HG03025 (cell line): ENCODE results near the gene ERBB4.
"Not testable (repeated sequence)": the region's sequence is repeated elsewhere in the genome, so short reads cannot be mapped to it uniquely, and the experiment has no call there.

Experiments used
- ATAC-seq: cut with Tn5 transposase; IDR thresholded peaks from one replicate; pipeline ENCODE4 v1.9.1; 2021; ENCODE audit warnings: mild to moderate bottlenecking, moderate library complexity; ENCODE audit not compliant: unreplicated experiment, low FRiP score

The ERBB4 gene

GRCh38 chr2:212237350-212238095 lies 301.1 kb downstream of the ERBB4 start:
- no peak for ATAC-seq

GRCh38 chr2:212228743-212229171 lies 309.8 kb downstream of the ERBB4 start:
- ATAC-seq, result no peak

- ATAC-seq, result no peak
These were observed 310.8 kb downstream of the ERBB4 start for GRCh38 chr2:212227755-212228154.

GRCh38 chr2:212226114-212226513 lies 312.5 kb downstream of the ERBB4 start:
- no peak for ATAC-seq

- no peak for ATAC-seq
These were observed 314.9 kb downstream of the ERBB4 start for GRCh38 chr2:212223696-212224095.

- ATAC-seq, result no peak
These were observed 325.4 kb downstream of the ERBB4 start for GRCh38 chr2:212213191-212213590.

DNA sequence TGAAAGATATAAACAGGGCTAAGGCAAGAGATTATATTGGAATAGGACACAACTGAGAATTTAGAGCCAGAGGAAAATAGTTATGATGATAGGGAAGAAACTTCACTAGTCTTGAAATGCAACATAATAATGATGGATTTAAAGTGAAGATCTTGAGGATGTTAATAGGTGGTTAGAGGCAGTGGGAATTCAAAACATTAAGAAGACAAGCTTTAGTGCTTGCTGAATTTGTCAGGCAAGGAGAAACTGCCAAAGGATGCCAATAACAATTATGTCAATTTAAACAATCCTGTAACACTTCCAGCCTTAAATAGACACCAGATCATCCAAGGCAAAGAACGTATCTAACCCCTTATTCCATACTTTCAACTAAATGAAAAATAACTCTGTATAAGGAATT lies 330.1 kb downstream of the ERBB4 start:
- ATAC-seq, result no peak

DNA sequence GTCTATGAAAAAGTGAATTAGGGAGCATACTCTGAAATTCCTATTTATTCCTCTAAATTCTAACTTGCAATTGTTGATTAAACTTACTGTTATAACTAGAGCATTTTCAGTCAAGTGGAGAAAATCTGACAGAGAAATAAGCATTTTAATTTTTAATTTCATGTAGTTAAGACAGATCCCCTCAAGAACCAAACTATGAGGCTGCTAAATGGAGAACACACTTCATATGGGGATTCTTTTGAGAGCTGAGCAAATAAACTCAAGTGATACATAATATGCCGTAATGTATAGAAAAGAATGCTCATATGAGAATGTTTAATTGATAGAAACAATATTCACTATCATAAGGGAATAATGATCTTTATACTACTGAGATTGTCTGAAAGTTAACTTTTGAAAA lies 340.8 kb downstream of the ERBB4 start:
- ATAC-seq, result no peak

DNA sequence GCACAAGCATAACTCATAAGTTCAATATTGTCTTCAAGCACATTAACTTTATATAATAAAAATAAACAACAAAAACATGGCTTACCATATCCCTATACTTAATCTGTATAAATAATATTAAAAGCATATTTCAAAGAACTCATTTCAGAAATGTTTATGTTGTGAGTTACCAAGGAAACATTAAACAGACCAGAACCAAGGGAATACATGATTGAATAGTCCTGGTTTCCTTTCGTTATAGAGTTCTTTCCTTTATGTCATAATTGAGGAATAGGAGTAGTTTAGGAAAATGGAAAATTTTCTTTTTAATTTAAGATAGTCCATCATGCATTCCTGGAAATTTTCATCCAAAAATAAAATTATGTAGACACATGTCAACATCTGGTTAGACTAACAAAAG lies 343.0 kb downstream of the ERBB4 start:
- ATAC-seq, result no peak

DNA sequence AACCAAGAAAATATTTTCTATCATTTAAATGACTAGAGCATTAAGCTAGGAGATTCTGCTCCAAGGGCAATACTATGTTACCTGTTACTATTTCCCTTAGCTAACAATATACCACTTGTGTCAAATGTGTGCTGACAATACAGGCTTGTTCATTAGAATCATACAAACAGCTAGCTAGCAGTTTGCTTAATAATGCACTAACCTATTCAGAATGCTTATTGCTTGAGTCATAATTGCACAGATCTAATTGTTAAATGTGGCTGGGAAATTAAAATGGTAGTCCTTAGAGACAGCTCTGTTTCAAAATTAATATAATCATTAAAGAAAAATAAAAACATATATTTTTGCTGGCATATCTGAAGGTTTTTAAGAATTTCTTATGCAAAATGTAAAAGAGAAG lies 344.2 kb downstream of the ERBB4 start:
- no peak for ATAC-seq

- no peak for ATAC-seq
These were observed 344.8 kb downstream of the ERBB4 start for GRCh38 chr2:212193803-212194202.

DNA sequence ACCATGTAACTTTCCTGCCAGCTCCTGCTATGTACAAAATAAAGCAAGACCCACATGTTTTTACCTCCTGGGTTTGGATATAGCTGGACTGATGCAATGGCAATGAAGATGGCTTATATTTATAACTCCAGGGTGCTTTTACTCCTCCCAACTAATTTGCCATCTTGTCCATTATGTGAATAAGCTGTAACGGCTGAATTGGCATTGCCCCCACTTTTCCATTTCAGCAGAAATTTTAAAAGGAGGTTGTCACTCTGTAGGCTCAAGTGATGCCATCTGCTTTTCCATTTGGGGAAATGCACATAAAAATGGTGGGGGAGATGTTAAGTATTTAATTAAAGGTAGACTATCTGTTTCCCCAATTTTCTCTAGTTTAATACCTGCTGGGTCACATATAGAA lies 345.5 kb downstream of the ERBB4 start:
- no peak for ATAC-seq

GRCh38 chr2:212191438-212191837 lies 347.2 kb downstream of the ERBB4 start:
- ATAC-seq, result not testable (repeated sequence)

- no peak for ATAC-seq
These were observed 352.4 kb downstream of the ERBB4 start for GRCh38 chr2:212186166-212186565.

DNA sequence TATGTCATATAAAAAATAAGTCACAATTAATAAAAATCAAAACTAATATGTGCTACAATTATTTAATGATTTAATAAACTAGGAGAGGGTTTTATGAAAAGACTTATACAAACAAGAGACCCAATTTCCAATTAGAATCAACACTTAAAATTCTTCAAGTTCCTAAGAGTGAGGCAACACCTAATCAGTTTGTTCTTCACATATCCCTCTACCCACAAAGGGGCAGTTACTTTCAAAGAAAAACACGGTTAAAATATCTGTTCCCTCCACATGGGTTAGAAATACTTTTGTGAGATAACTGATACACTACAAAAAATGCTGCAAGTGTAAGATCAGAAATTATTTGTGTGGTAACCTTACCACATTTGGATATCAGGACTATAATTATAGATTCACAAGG lies 357.0 kb downstream of the ERBB4 start:
- no peak for ATAC-seq

DNA sequence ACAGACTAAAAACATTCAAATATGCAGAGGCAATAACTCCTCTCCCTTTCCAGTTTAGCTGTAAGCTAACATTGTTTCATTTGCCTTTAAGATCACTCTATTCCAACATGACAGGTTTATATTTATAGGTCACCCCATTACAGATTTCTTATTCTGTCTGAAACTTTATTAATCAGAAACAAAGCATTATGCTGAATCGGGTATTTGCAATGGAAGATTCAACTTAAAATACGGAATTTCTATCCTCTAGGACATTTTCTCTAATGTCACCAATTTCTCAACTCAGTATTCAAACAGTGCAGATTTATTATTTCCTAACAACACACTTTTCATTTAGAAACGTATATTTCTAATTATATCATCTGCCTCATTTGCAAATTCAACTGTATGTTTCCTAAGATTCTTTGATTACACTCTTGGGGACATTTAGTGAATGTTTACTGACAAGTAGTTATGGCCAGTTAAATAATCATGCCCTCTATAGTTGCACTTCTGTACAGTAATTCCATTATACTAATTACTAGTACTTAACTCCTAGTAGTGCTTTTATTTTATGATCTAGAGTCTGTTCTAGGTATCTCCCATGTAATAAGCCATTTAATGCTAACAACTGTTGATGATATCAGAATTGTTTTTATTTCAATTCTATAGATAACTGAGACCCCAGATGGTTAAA lies 358.1 kb downstream of the ERBB4 start:
- ATAC-seq, result no peak

DNA sequence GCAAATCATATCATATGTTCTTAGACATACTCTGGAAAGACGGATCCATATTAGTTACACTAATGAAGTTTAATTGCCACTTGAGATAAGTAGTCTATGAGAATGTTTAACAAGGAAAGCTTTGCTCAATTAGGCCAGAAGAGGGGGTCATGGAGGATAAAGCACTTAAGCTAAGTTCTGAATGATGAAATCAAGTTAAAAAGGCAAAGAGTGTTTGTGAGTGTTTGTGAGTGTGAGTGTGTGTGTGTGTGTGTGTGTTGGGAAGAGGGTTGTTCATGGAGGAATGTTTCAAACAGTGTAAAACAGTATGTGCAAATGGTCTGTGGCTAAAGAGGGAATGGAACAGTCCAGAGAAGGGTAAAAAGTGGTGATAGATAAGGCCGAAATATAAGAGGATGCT lies 360.9 kb downstream of the ERBB4 start:
- no peak for ATAC-seq

DNA sequence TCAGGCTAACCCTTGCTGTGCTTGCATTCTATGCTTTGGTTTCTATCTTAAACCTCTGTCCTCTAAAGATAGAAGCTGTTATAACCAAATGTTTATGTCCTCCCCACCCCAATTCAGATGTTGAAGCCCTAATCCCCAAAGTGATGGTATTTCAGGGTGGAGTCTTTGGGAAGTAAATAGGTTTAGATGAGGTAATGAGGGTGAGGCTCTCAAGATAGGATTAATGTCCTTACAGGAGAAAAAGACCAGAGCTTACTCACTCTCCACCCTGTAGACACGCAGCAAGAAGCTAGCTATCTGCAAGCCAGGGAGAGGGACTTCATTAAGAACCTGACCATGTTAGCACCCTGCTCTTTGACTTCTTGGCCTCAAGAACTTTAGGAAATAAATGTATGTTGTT lies 362.5 kb downstream of the ERBB4 start:
- no peak for ATAC-seq

GRCh38 chr2:212173756-212174510 lies 364.7 kb downstream of the ERBB4 start:
- no peak for ATAC-seq

DNA sequence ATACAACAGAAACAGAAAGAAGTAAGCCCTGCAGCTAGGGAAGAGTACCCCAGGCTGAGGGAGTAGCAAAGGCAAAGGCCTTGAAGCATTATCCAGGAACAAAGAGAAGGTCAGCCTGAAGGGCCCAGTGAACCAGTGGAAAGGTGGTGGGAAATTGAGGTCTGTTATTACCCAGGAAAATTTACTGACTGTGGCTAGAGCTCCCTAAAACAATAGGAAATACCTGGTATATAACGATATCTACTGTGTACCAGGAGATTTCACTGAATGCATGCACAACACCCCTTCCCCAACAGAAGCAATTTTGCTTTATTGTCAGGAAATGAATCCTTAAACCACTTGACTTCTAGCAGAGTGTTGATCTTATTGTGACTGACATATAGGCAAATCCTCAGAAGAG lies 365.3 kb downstream of the ERBB4 start:
- ATAC-seq, result no peak

DNA sequence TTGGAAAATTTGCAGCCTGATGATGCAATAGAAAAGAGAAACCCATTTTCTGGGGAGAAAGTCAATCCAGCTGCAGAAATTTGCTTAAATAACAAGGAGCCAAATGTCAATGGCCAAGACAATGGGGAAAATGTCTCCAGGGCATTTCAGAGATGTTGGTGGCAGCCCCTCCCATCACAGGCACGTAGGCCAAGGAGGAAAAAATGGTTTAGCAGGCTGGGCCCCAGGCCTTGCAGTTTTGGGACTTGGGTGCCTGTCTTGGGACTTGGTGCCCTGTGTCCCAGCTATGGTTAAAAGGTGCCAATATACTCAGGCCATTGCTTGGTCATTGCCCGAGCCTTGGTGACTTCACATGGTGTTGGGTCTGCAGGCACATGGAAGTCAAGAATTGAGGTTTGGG lies 368.2 kb downstream of the ERBB4 start:
- ATAC-seq, result no peak
